ENCODE results near the gene SLC2A4. TPM values are rescaled to one million over a fixed set of nuclear protein-coding genes. Genes with fewer than 3 reads are reported as not detected.

Gene SLC2A4
- total and polyA plus RNA-seq, 5 donors from 2014 or later = not detected

- Mint-ChIP-seq H3K27ac (peak overlapping the region in 1 of 3 donors; percentile 51), H3K4me3 (peak overlapping the region in 3 of 4 donors; percentile 50 to 94 (median 51)), H3K36me3 (peaks cover 3% of the 10 kb centered on the region), H3K4me1 (peaks cover 11 to 42% (median 14%) of the 10 kb centered on the region in 4 donors), H3K27me3 (peaks cover 8% of the 10 kb centered on the region), H3K9me3 (no peaks in the 10 kb centered on the region)
- Histone ChIP-seq H3K4me3 (ENCODE audit: low read depth, low read length) (no peak overlapping the region), H3K36me3 (ENCODE audit: control insufficient read depth, insufficient read depth, low read length) (peaks cover 23% of the 10 kb centered on the region), H3K9me3 (ENCODE audit: control insufficient read depth in 2 of 2, low read length in 2 of 2) (no peaks in the 10 kb centered on the region), H3K27ac (ENCODE audit: insufficient read depth, low read length, poor library complexity, severe bottlenecking) (no peak overlapping the region), H3K27me3 (ENCODE audit: control insufficient read depth, insufficient read depth, low read length) (no peaks in the 10 kb centered on the region), H3K4me1 (ENCODE audit: control insufficient read depth, insufficient read depth, low read length, poor library complexity, severe bottlenecking) (peaks cover 31% of the 10 kb centered on the region)
- ATAC-seq (ENCODE audit: low read depth in 2 of 2) (no peak), DNase-seq (no peak)
Measured at GRCh38 chr17:7327056-7327455, 45.5 kb downstream of the SLC2A4 start.

DNA sequence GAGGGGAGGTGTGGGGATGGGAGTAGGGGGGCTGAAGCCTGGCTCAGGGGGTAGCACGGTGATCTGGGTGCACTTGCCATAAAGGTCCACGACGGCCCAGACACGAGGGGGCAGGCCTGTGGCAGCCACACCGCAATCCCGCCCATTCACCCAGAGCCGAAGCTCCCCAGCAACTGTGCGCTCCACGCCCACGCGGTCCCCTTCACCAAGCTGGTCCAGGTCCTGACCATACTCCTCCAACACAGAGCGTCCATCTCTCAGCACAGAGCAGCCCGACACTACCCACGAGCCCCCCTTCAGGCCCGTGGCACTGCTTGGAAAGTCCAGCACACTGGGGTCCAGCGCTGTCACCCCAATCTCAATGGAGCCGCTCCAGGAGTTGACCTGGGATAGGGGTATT, 46.0 kb downstream of the SLC2A4 start:
- Histone ChIP-seq H3K4me3 (ENCODE audit: low read depth, low read length) (no peak overlapping the region), H3K27me3 (ENCODE audit: control insufficient read depth, insufficient read depth, low read length) (no peaks in the 10 kb centered on the region), H3K4me1 (ENCODE audit: control insufficient read depth, insufficient read depth, low read length, poor library complexity, severe bottlenecking) (peaks cover 36% of the 10 kb centered on the region), H3K27ac (ENCODE audit: insufficient read depth, low read length, poor library complexity, severe bottlenecking) (no peak overlapping the region), H3K36me3 (ENCODE audit: control insufficient read depth, insufficient read depth, low read length) (peaks cover 18% of the 10 kb centered on the region), H3K9me3 (ENCODE audit: control insufficient read depth in 2 of 2, low read length in 2 of 2) (no peaks in the 10 kb centered on the region)
- ATAC-seq (ENCODE audit: low read depth in 2 of 2) (no peak), DNase-seq (no peak)
- H3K27me3 Mint-ChIP-seq = peaks cover 8% of the 10 kb centered on the region
- peak overlapping the region; percentile 5 to 94 (median 68) for H3K4me3 Mint-ChIP-seq
- H3K9me3 Mint-ChIP-seq = no peaks in the 10 kb centered on the region
- peaks cover 3% of the 10 kb centered on the region for H3K36me3 Mint-ChIP-seq
- H3K27ac Mint-ChIP-seq = peak overlapping the region in 2 of 3 donors; percentile 46 to 98
- peaks cover 14 to 47% (median 18%) of the 10 kb centered on the region in 4 donors for H3K4me1 Mint-ChIP-seq

GRCh38 chr17:7328009-7328408, 46.5 kb downstream of the SLC2A4 start:
- Histone ChIP-seq H3K4me3 (ENCODE audit: low read depth, low read length) (no peak overlapping the region), H3K27ac (ENCODE audit: insufficient read depth, low read length, poor library complexity, severe bottlenecking) (peak overlapping the region; percentile 31)

DNA sequence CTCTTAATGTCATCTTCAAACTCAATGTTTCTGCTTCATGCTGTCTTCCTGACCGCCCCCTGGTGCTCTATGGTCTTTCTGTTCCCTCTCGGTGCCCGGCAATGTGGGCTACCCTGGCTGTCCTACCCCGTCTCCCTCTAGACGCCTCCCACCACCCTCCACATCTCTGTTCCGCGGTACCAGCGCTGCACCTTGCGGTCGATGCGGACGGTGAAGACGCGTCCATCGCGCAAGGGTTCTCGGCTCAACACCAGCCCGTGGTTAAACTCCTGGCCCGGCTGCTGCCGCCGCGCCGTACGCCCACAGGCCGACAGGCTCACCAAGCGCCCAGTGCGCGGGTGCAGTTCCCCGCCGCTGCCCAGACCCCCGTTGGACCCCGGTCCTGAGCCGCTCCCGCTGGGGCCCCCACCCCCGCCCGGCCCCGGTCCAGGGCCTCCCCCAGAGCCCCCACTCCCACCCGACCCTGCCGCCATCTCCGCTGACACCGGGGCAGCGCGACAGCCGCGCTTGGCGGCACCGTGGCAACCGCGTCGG, 47.4 kb downstream of the SLC2A4 start, which contains the start of gene NEURL4:
Gene NEURL4 (minus strand): TSS at position 496 of the 534 bp plus-strand sequence. CDS start 23 bp downstream, at position 473.
- peaks cover 8% of the 10 kb centered on the region for H3K27me3 Mint-ChIP-seq
- peak within 1 kb of the TSS; percentile 98 to 99 (median 98) for H3K27ac Mint-ChIP-seq
- Histone ChIP-seq H3K36me3 (ENCODE audit: control insufficient read depth, insufficient read depth, low read length) (peaks cover 8% of the 10 kb centered on the region), H3K4me1 (ENCODE audit: control insufficient read depth, insufficient read depth, low read length, poor library complexity, severe bottlenecking) (peaks cover 43% of the 10 kb centered on the region), H3K9me3 (ENCODE audit: control insufficient read depth in 2 of 2, low read length in 2 of 2) (no peaks in the 10 kb centered on the region), H3K4me3 (ENCODE audit: low read depth, low read length) (peak within 1 kb of the TSS; percentile 77), H3K27me3 (ENCODE audit: control insufficient read depth, insufficient read depth, low read length) (no peaks in the 10 kb centered on the region), H3K27ac (ENCODE audit: insufficient read depth, low read length, poor library complexity, severe bottlenecking) (peak within 1 kb of the TSS; percentile 85)
- peak within 1 kb of the TSS; percentile 94 to 97 (median 96) for H3K4me3 Mint-ChIP-seq
- H3K9me3 Mint-ChIP-seq = no peaks in the 10 kb centered on the region
- DNase-seq = peak in 1 of 3 donors; percentile 37
- peak; percentile 2 for ATAC-seq (ENCODE audit: low read depth in 2 of 2)
- H3K4me1 Mint-ChIP-seq = peaks cover 18 to 60% (median 26%) of the 10 kb centered on the region in 4 donors
- H3K36me3 Mint-ChIP-seq = peaks cover 3% of the 10 kb centered on the region

More at GRCh38 chr17:7328009-7328408, 46.5 kb downstream of the SLC2A4 start:
- Histone ChIP-seq H3K4me1 (ENCODE audit: control insufficient read depth, insufficient read depth, low read length, poor library complexity, severe bottlenecking) (peaks cover 37% of the 10 kb centered on the region), H3K27me3 (ENCODE audit: control insufficient read depth, insufficient read depth, low read length) (no peaks in the 10 kb centered on the region), H3K9me3 (ENCODE audit: control insufficient read depth in 2 of 2, low read length in 2 of 2) (no peaks in the 10 kb centered on the region), H3K36me3 (ENCODE audit: control insufficient read depth, insufficient read depth, low read length) (peaks cover 13% of the 10 kb centered on the region)
- no peak for ATAC-seq (ENCODE audit: low read depth in 2 of 2)
- no peak for DNase-seq
- H3K4me1 Mint-ChIP-seq = peaks cover 18 to 52% (median 22%) of the 10 kb centered on the region in 4 donors
- peaks cover 3% of the 10 kb centered on the region for H3K36me3 Mint-ChIP-seq
- peak overlapping the region; percentile 84 to 94 (median 86) for H3K4me3 Mint-ChIP-seq
- H3K27ac Mint-ChIP-seq = peak overlapping the region; percentile 33 to 98 (median 76)
- peaks cover 8% of the 10 kb centered on the region for H3K27me3 Mint-ChIP-seq
- H3K9me3 Mint-ChIP-seq = no peaks in the 10 kb centered on the region

DNA sequence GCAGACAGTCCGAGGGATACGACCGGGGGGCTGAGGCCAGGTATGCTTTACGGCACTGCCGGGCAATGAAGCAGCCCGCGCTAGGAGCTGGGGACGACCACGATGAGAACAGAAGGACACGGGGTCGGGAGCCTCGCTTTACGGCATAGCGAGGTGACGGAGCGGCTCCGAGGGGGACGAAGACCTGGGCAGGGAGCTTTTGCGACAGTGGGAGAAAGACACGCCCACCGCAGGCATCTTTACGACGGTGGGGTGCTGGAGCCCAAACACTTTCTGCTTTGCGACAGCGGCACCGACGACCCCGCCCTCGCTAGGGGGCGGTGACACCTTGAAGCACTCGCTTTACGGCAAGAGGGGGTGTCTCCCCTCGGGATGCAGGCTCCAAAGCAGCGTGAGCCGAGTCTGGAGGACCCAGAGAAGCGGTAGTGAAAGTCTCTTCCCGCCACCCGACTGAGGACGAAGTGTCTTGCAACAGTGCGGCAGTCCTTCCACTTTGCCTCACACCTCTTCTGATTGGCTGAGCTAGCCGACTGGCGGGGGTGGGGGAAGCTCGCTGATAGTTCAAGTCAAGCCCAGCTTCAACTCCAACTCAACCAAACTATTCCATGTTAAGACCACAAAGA, 48.0 kb downstream of the SLC2A4 start:
- Histone ChIP-seq H3K9me3 (ENCODE audit: control insufficient read depth in 2 of 2, low read length in 2 of 2) (no peaks in the 10 kb centered on the region), H3K4me3 (ENCODE audit: low read depth, low read length) (peak overlapping the region; percentile 77), H3K27me3 (ENCODE audit: control insufficient read depth, insufficient read depth, low read length) (no peaks in the 10 kb centered on the region), H3K4me1 (ENCODE audit: control insufficient read depth, insufficient read depth, low read length, poor library complexity, severe bottlenecking) (peaks cover 40% of the 10 kb centered on the region), H3K27ac (ENCODE audit: insufficient read depth, low read length, poor library complexity, severe bottlenecking) (peak overlapping the region; percentile 85), H3K36me3 (ENCODE audit: control insufficient read depth, insufficient read depth, low read length) (peaks cover 8% of the 10 kb centered on the region)
- ATAC-seq (ENCODE audit: low read depth in 2 of 2) (peak; percentile 69 to 72), DNase-seq (peak; percentile 94 to 99 (median 97))
- peak overlapping the region; percentile 94 to 97 (median 96) for H3K4me3 Mint-ChIP-seq
- peaks cover 19 to 62% (median 26%) of the 10 kb centered on the region in 4 donors for H3K4me1 Mint-ChIP-seq
- peak overlapping the region; percentile 98 to 99 (median 98) for H3K27ac Mint-ChIP-seq
- no peaks in the 10 kb centered on the region for H3K9me3 Mint-ChIP-seq
- peaks cover 8% of the 10 kb centered on the region for H3K27me3 Mint-ChIP-seq
- H3K36me3 Mint-ChIP-seq = peaks cover 3% of the 10 kb centered on the region

- peak overlapping the region; percentile 98 to 99 (median 98) for H3K27ac Mint-ChIP-seq
- Histone ChIP-seq H3K27me3 (ENCODE audit: control insufficient read depth, insufficient read depth, low read length) (no peaks in the 10 kb centered on the region), H3K27ac (ENCODE audit: insufficient read depth, low read length, poor library complexity, severe bottlenecking) (peak overlapping the region; percentile 85), H3K4me3 (ENCODE audit: low read depth, low read length) (peak overlapping the region; percentile 77), H3K36me3 (ENCODE audit: control insufficient read depth, insufficient read depth, low read length) (peaks cover 8% of the 10 kb centered on the region), H3K9me3 (ENCODE audit: control insufficient read depth in 2 of 2, low read length in 2 of 2) (no peaks in the 10 kb centered on the region), H3K4me1 (ENCODE audit: control insufficient read depth, insufficient read depth, low read length, poor library complexity, severe bottlenecking) (peaks cover 45% of the 10 kb centered on the region)
- H3K27me3 Mint-ChIP-seq = peaks cover 8% of the 10 kb centered on the region
- H3K9me3 Mint-ChIP-seq = no peaks in the 10 kb centered on the region
- DNase-seq = peak; percentile 68 to 90 (median 83)
- peaks cover 3% of the 10 kb centered on the region for H3K36me3 Mint-ChIP-seq
- H3K4me1 Mint-ChIP-seq = peaks cover 19 to 66% (median 27%) of the 10 kb centered on the region in 4 donors
- peak; percentile 56 for ATAC-seq (ENCODE audit: low read depth in 2 of 2)
- peak overlapping the region; percentile 94 to 97 (median 96) for H3K4me3 Mint-ChIP-seq
Measured at GRCh38 chr17:7329997-7330637, 48.6 kb downstream of the SLC2A4 start.

GRCh38 chr17:7330638-7331015, 49.1 kb downstream of the SLC2A4 start:
- Mint-ChIP-seq H3K36me3 (peaks cover 3% of the 10 kb centered on the region), H3K9me3 (no peaks in the 10 kb centered on the region), H3K4me1 (peaks cover 19 to 71% (median 29%) of the 10 kb centered on the region in 4 donors), H3K4me3 (peak overlapping the region; percentile 68 to 97 (median 96)), H3K27me3 (peaks cover 8% of the 10 kb centered on the region), H3K27ac (peak overlapping the region; percentile 38 to 98 (median 98))
- peak overlapping the region; percentile 85 for H3K27ac ChIP-seq (ENCODE audit: insufficient read depth, low read length, poor library complexity, severe bottlenecking)
- H3K27me3 ChIP-seq (ENCODE audit: control insufficient read depth, insufficient read depth, low read length) = no peaks in the 10 kb centered on the region
- H3K36me3 ChIP-seq (ENCODE audit: control insufficient read depth, insufficient read depth, low read length) = peaks cover 7% of the 10 kb centered on the region
- ATAC-seq (ENCODE audit: low read depth in 2 of 2) = no peak
- H3K4me1 ChIP-seq (ENCODE audit: control insufficient read depth, insufficient read depth, low read length, poor library complexity, severe bottlenecking) = peaks cover 50% of the 10 kb centered on the region
- H3K9me3 ChIP-seq (ENCODE audit: control insufficient read depth in 2 of 2, low read length in 2 of 2) = no peaks in the 10 kb centered on the region
- DNase-seq = no peak
- H3K4me3 ChIP-seq (ENCODE audit: low read depth, low read length) = no peak overlapping the region

All from CD4-positive, CD25-positive, alpha-beta regulatory T cell (primary cell).